Measurements from ENCODE around the gene STXBP5L.
"Not testable (repeated sequence)": the region's sequence is repeated elsewhere in the genome, so short reads cannot be mapped to it uniquely, and the experiment has no call there.

STXBP5L gene

DNA sequence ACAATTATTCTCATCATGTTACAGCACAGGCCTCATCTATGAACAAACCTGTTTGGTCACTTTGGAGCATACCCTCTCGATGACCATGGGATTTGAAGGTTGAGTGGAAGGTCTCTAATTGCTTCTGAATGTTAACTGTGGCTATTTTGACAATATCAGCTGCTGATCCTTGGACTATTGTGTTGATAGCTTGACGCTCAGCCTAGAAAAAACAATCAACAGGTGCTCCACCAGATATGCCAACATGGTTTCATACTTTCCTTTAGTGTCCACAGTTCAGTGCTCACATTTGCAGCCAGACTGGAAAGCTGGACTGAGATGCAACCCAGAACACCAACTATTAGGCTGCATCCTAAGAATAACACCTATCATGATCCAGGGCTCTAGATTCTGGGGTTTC is 528.1 kb downstream of the STXBP5L start:
- no peak for DNase-seq

DNA sequence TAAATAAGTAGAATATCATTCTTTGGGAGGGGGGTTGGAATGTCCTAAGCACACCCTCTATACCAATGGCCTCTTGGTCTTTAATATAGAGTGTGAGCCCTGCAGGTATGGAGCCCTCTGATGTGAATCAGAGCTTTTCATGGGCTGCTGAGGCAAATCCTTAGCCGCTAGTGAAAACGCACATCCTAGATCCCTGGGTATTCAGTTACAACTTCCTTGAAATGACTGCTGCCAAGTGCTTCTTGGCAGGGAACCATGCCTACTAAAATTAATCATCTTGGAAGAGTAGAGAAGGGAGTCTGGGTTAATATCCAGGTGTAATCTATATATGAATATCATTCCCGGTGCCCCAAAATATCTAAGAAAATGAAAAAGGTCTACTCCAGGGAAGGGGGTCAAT is 528.6 kb downstream of the STXBP5L start:
- no peak for DNase-seq

DNA sequence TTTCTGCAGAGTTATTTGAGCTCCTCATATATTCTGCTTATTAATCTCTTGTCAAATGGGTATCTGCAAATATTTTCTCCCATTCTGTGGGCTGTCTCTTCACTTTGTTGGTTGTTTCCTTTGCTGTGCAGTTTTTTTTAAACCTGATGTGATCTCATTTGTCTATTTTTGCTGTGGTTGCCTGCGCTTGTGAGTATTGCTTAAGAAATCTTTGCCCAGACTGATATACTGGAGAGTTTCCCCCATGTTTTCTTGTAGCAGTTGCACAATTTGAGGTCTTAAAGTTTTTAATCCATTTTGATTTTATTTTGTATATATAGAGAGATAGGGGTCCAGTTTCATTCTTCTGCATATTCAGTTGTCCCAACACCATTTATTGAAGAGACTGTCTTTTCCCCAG is 535.5 kb downstream of the STXBP5L start:
- DNase-seq: no peak

DNA sequence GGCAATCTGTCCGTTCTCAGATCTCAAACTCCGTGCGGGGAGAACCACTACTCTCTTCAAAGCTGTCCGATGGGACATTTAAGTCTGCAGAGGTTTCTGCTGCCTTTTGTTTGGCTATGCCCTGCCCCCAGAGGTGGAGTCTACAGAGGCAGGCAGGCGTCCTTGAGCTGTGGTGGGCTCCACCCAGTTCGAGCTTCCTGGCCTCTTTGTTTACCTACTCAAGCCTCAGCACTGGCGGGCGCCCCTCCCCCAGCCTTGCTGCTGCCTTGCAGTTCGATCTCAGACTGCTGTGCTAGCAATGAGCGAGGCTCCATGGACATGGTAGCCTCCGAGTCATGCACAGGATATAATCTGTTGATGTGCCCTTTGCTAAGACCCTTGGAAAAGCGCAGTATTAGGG is 543.7 kb downstream of the STXBP5L start:
- DNase-seq: not testable (repeated sequence)

DNA sequence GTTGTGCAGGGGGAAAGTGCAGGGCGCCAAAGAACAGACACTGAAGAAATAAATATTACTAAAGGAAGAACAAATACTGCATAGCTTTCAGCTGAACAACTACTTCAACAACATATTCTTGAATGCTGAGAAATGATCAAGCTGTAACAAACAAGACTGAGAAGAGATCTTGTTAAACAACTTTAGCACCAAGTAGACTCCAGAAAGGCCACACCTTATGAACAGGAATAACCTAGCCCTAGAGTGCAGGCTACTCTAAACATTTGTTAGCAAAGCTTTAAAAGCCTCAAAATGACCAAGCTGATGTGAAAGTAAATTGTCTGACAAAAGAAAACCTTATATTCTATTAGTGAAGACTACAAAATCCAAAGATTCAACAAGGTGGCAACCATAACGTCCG is 554.6 kb downstream of the STXBP5L start:
- no peak for DNase-seq

DNA sequence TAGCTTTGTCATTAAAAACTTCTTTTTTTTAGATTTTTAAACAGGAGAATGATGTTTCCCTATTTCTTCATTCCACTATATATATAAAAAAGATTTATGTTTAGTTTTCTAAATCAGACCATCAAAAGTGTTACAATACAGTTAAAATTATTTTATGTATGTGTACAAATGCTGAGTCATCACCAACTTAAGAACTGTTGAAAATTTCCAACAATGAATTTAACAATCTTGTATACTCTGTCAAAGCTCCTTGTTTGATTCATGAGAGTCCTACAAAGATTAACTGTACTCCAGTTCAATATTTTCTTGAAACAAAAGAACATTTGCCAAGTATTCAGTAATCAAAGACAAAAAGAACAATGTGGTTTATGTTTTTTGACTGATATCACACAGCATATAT is 555.7 kb downstream of the STXBP5L start:
- DNase-seq: no peak

DNA sequence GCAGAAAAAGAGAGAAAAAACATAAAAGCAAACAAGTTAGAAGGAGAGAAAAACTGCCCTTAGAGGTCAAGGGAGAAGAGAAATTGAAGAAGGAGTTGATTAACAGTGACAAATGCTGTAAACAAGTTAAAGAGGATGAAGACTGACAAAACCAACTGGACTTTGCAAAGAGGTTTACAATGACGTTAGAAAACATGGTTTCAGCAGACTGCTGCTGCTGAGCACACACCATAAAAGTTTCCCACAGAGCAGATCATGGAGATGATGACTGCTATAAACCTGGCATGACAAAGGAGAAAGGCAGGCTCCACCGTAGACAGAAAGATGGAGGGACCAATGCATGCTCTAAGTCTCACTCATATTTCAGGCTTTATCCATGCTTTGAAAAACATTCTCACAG is 559.1 kb downstream of the STXBP5L start:
- DNase-seq: no peak

DNA sequence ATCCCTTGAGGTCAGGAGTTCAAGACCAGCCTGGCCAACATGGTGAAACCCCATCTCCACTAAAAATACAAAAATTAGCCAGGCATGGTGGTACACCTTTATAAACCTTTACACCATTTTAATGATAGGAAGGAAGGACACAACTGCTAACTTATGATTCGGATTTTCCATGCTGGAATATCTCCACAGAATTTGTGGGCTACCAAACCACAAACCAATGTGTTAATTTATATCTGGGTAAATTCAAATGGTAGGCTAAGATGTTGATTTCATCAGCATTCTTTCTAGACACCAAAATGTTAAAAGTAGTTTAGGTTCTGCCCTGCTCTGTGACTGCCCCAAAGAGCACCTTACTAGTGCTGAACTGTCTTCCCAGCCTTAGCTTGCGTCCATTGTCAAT is 565.0 kb downstream of the STXBP5L start:
- DNase-seq: no peak
